GM13977 (cell line): Measurements from ENCODE around the gene NCKAP1.
A peak's percentile ranks its signal among the peaks of the same experiment; 100 is the strongest.
"Not testable (repeated sequence)": the region's sequence is repeated elsewhere in the genome, so short reads cannot be mapped to it uniquely, and the experiment has no call there.

Experiments used
- DNase-seq: peaks from one replicate; pipeline ENCODE4 v3.0.0; 2012; ENCODE audit warnings: low spot score
- CTCF ChIP-seq: IDR thresholded peaks from 2 replicates; pipeline ENCODE4 v1.5.1; 2012; ENCODE audit warnings: mild to moderate bottlenecking, control low read depth; ENCODE audit not compliant: insufficient read depth; ENCODE audit errors: extremely low read depth, missing control alignments
- in situ Hi-C: fragments of 300-500 bp; cut with MboI; formaldehyde crosslinking; loops from one replicate; pipeline ENCODE4 v1.12.0; 2022; ENCODE audit warnings: low sequenced_read_pairs, low pct_unique_long_range_greater_than_20kb, mixed read lengths, inconsistent platforms; ENCODE audit not compliant: unreplicated experiment

Gene NCKAP1

GRCh38 chr2:183057333-183057985 is 19.2 kb upstream of the NCKAP1 start:
- in situ Hi-C loops: no loop called here
- no peak for DNase-seq
- no peak for TF ChIP-seq CTCF

GRCh38 chr2:183049420-183049819 is 11.2 kb upstream of the NCKAP1 start:
- TF ChIP-seq CTCF: no peak
- in situ Hi-C loops: no loop called here
- no peak for DNase-seq

- DNase-seq, in situ Hi-C loops: not testable (repeated sequence)
Measured at GRCh38 chr2:183047486-183048125, 9.3 kb upstream of the NCKAP1 start.

GRCh38 chr2:183043580-183043979 is 5.3 kb upstream of the NCKAP1 start:
- in situ Hi-C loops: not testable (repeated sequence)

GRCh38 chr2:183040604-183041003 is 2.3 kb upstream of the NCKAP1 start:
- DNase-seq: no peak
- TF ChIP-seq CTCF: no peak
- in situ Hi-C loops: no loop called here

More at GRCh38 chr2:183043580-183043979, 5.3 kb upstream of the NCKAP1 start:
- DNase-seq: not testable (repeated sequence)

DNA sequence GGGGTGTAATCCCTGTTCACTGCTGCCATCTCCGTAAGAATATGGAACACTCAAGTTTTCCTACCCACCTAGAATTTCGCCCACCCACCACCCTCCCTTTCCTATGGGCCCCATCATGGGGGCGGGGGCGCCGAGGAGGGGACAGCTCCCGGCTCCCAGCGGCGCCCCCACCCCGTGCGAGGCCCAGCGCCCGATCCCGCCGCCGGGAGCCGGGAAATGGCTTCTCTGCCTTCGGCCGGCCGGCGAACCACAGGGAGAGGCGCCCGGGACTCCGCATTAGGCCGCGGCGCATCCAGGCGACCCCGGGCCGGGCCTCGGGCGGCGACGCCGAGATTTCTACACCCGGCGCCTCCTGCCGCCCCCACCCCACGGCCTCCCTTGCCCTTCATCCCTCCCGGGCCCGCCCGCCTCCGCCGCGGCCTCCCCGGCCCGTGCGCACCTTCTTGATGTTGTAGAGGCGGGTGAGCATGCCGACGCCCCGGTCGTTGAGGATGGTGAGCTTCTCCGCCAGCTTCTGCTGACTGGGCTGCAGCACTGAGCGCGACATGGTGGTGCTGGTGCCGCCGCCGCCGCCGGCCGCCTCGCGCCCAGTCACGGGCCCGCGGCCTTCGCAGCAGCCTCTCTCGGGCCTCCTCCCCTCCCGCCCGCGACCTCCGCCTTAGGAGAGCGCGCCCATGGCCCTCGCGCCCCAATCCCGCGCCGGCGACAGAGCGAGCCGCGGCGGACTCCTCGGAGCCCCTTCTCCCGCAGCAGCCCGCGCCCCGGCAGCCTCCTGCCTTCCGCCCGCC is 510 bp downstream of the NCKAP1 start:
- peak; percentile 62 for DNase-seq
- no peak for TF ChIP-seq CTCF
- in situ Hi-C loops: no loop called here

DNA sequence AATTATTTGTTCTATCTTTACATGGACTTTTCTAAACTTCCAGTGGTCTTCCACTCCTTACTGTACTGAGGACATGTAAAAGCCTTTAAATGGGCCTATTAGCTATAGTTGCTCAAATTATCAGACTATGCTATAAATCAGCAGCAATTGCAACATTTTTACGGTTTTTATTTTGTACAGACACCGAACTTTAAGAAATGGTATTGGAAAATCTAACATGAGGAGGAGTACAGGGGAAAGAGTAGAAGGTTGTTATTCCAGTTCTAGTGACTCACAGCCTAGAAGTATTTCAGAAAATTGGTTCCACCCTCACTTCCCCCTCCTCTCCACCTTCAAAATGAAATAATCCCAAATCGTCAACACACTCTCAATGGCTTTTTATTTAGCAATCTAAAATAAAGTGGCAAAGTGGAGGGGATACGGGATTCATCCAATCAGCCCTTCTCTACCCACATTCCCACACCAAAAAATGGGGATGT is 1.1 kb downstream of the NCKAP1 start:
- in situ Hi-C loops: no loop called here
- no peak for DNase-seq
- no peak for TF ChIP-seq CTCF
